ENCODE measurements around the gene PIM2.

DNA sequence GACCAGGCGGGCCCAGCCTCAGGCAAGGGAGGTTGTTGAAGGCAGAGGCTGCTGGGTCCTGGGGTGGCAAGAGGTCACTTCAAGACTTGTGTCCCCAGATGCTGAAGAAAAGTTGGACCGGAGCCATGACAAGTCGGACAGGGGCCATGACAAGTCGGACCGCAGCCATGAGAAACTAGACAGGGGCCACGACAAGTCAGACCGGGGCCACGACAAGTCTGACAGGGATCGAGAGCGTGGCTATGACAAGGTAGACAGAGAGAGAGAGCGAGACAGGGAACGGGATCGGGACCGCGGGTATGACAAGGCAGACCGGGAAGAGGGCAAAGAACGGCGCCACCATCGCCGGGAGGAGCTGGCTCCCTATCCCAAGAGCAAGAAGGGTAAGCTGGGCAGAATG is 16.7 kb downstream of the PIM2 start:
- TF ChIP-seq, protein P1, sequence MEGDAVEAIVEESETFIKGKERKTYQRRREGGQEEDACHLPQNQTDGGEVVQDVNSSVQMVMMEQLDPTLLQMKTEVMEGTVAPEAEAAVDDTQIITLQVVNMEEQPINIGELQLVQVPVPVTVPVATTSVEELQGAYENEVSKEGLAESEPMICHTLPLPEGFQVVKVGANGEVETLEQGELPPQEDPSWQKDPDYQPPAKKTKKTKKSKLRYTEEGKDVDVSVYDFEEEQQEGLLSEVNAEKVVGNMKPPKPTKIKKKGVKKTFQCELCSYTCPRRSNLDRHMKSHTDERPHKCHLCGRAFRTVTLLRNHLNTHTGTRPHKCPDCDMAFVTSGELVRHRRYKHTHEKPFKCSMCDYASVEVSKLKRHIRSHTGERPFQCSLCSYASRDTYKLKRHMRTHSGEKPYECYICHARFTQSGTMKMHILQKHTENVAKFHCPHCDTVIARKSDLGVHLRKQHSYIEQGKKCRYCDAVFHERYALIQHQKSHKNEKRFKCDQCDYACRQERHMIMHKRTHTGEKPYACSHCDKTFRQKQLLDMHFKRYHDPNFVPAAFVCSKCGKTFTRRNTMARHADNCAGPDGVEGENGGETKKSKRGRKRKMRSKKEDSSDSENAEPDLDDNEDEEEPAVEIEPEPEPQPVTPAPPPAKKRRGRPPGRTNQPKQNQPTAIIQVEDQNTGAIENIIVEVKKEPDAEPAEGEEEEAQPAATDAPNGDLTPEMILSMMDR (conservative IDR thresholded peaks at IDR 0.05), result no peak
- TF ChIP-seq ZFX (IDR thresholded peaks at IDR 0.05), result no peak
